Endothelial cell of umbilical vein (primary cell): Measurements from ENCODE around the gene TSPAN15. TPM values are rescaled to one million over a fixed set of nuclear protein-coding genes. Genes with fewer than 3 reads are reported as not detected.

Source experiments
- BruUV-seq: library from RNA; stranded (reverse); fragments of 400-500 nt; replicated peaks from 2 replicates; lab custom pipeline; 2021; lab: Mats Ljungman, UMichigan
- CTCF ChIA-PET: fragments of 300-600, 350-600 bp; sonication (Branson Sonifier 250); formaldehyde crosslinking; loops from one replicate; lab custom pipeline; 2021; ENCODE audit warnings: antibody characterized with exemption, inconsistent platforms; lab: Charles Lee
- POLR2A ChIA-PET: fragments of 300-600, 350-600 bp; sonication (Branson Sonifier 250); formaldehyde crosslinking; loops from one replicate; lab custom pipeline; 2021; ENCODE audit warnings: antibody characterized with exemption, inconsistent platforms; lab: Charles Lee
- DNase-seq: peaks from one replicate; pipeline ENCODE4 v3.0.0-alpha.2; 2011; ENCODE audit warnings: low read depth, low spot score
- FAIRE-seq: peaks from 2 replicates; lab custom pipeline; 2011; peaks lifted over from hg19 to GRCh38; lab: Jason Lieb, UNC
- H2AFZ ChIP-seq: 2 replicates; pipeline ENCODE4 v1.6.0; 2012; ENCODE audit warnings: low read depth, low read length, control low read depth, inconsistent platforms
- H3K27ac ChIP-seq: 2 replicates; pipeline ENCODE4 v1.5.1; 2011; ENCODE audit warnings: low read depth, mild to moderate bottlenecking, control low read depth, low read length, moderate library complexity; ENCODE audit not compliant: insufficient read depth
- H3K27me3 ChIP-seq, 2 experiments: 2 replicates each; pipeline versions ENCODE4 v1.6.0 to v1.6.1; 2011; ENCODE audit warnings: low read length in 2 of 2, mixed read lengths in 1 of 2; ENCODE audit not compliant: control insufficient read depth in 2 of 2, insufficient read depth in 2 of 2
- H3K36me3 ChIP-seq, 2 experiments: 2 replicates in 1 of 2; 3 replicates in 1 of 2; pipeline ENCODE4 v1.5.1; 2011; ENCODE audit warnings: low read length in 2 of 2, mild to moderate bottlenecking in 1 of 2, moderate library complexity in 1 of 2; ENCODE audit not compliant: control insufficient read depth in 2 of 2, insufficient read depth in 2 of 2; ENCODE audit errors: extremely low read depth in 1 of 2
- H3K4me1 ChIP-seq: 3 replicates; pipeline ENCODE4 v1.5.1; 2011; ENCODE audit warnings: mild to moderate bottlenecking, low read length; ENCODE audit not compliant: control insufficient read depth, insufficient read depth; ENCODE audit errors: extremely low read depth
- H3K4me2 ChIP-seq: 2 replicates; pipeline ENCODE4 v1.6.1; 2011; ENCODE audit warnings: low read length, control low read depth, mixed read lengths; ENCODE audit not compliant: insufficient read depth
- H3K4me3 ChIP-seq, 3 experiments: fragments of 200-600 bp in 1 of 3; sonication (generic), shearing (Covaris generic) in 1 of 3; replicated peaks in 1 of 3; 2 replicates each; pipeline ENCODE4 v1.5.1; 2011 to 2016; ENCODE audit warnings: control low read depth in 3 of 3, low read length in 3 of 3, mild to moderate bottlenecking in 2 of 3, inconsistent platforms in 1 of 3, low read depth in 1 of 3, moderate library complexity in 1 of 3; ENCODE audit not compliant: insufficient read depth in 1 of 3
- H3K79me2 ChIP-seq: 2 replicates; pipeline ENCODE4 v1.6.0; 2012; ENCODE audit warnings: low read length, inconsistent platforms; ENCODE audit not compliant: control insufficient read depth, insufficient read depth
- H3K9ac ChIP-seq: replicated peaks from 2 replicates; pipeline ENCODE3; 2011; ENCODE audit warnings: low read length, control low read depth; ENCODE audit not compliant: insufficient read depth; ENCODE audit errors: extremely low read depth
- H3K9me1 ChIP-seq: replicated peaks from 3 replicates; pipeline ENCODE4 v1.6.0; 2011; ENCODE audit warnings: mild to moderate bottlenecking, low read length; ENCODE audit not compliant: control insufficient read depth, insufficient read depth; ENCODE audit errors: extremely low read depth
- H3K9me3 ChIP-seq: replicated peaks from 2 replicates; pipeline ENCODE4 v1.5.1; 2012; ENCODE audit warnings: low read length, inconsistent platforms; ENCODE audit not compliant: control insufficient read depth, insufficient read depth
- H4K20me1 ChIP-seq: replicated peaks from 2 replicates; pipeline ENCODE3; 2011; ENCODE audit warnings: mild to moderate bottlenecking, low read length; ENCODE audit not compliant: control insufficient read depth, insufficient read depth; ENCODE audit errors: extremely low read depth
- EZH2 ChIP-seq: IDR thresholded peaks from 2 replicates; pipeline ENCODE4 v1.6.1; 2012; ENCODE audit warnings: borderline replicate concordance, low read depth, mild to moderate bottlenecking, moderate library complexity, low read length, inconsistent platforms; ENCODE audit not compliant: severe bottlenecking
- FOS ChIP-seq: IDR thresholded peaks from 2 replicates; pipeline ENCODE4 v1.6.1; 2011; ENCODE audit warnings: mild to moderate bottlenecking, low read length, moderate library complexity, borderline replicate concordance; ENCODE audit not compliant: insufficient read depth
- GATA2 ChIP-seq: IDR thresholded peaks from 2 replicates; pipeline ENCODE4 v1.7.0; 2011; ENCODE audit warnings: low read depth, mild to moderate bottlenecking, moderate library complexity, mixed read lengths, low read length; ENCODE audit not compliant: insufficient read length, insufficient read depth
- JUN ChIP-seq: IDR thresholded peaks from 2 replicates; pipeline ENCODE4 v1.6.1; 2011; ENCODE audit warnings: borderline replicate concordance, low read depth; ENCODE audit not compliant: insufficient read length, insufficient read depth
- MYC ChIP-seq: IDR thresholded peaks from one replicate; pipeline ENCODE4 v1.6.1; 2011; ENCODE audit warnings: mild to moderate bottlenecking, low read depth, low read length
- POLR2A ChIP-seq: IDR thresholded peaks from 2 replicates; pipeline ENCODE4 v1.6.1; 2012; ENCODE audit warnings: low read depth, mild to moderate bottlenecking, control low read depth, low read length
- POLR2AphosphoS5 ChIP-seq: IDR thresholded peaks from 2 replicates; pipeline ENCODE4 v1.6.1; 2012; ENCODE audit warnings: low read depth, mild to moderate bottlenecking, control low read depth, low read length, moderate library complexity; ENCODE audit not compliant: insufficient read depth
- dilution Hi-C: fragments of 300-500 bp; cut with MboI; formaldehyde crosslinking; loops from one replicate; pipeline ENCODE4 v1.15.0; 2019; ENCODE audit warnings: low sequenced_read_pairs; ENCODE audit not compliant: extremely low pct_ligation_motif_present
- intact Hi-C: fragments of 100-400 bp; cut with micrococcal nuclease; formaldehyde crosslinking; loops from one replicate; pipeline ENCODE4 v1.10.0; 2022
- polyA plus RNA-seq, 4 experiments: library from polyadenylated mRNA; depleted of rRNA in 3 of 4; stranded (reverse) in 3 of 4; unstranded in 1 of 4; fragments of >200 nt; gene quantifications; 2 replicates each; pipeline versions ENCODE4 v1.2.1 to v1.2.3, GENCODE V29; 2011 to 2012; ENCODE audit warnings: missing spikeins in 1 of 4
- total RNA-seq: library from RNA; stranded (reverse); gene quantifications from 2 replicates; pipeline ENCODE4 v1.2.3, GENCODE V29; 2021
- TF ChIP-seq, protein P1 (sequence below), 2 donors: IDR thresholded peaks; 1 replicate in 1 of 2; 2 replicates in 1 of 2; pipeline ENCODE4 v1.5.1; 2011; ENCODE audit warnings: low read length in 2 of 2, mild to moderate bottlenecking in 2 of 2, moderate library complexity in 2 of 2, control low read depth in 1 of 2, inconsistent platforms in 1 of 2, low read depth in 1 of 2; ENCODE audit not compliant: insufficient read depth in 1 of 2; ENCODE audit errors: extremely low read depth in 1 of 2
- TF ChIP-seq, protein P2 (sequence below): IDR thresholded peaks from 2 replicates; pipeline ENCODE4 v1.6.1; 2011; ENCODE audit not compliant: insufficient read depth, insufficient read length

TSPAN15 gene
- total and polyA plus RNA-seq, 2 donors (not counting 3 experiments of a cell fraction or from before 2014, with no cell fraction given) = 78.4 to 189 TPM

DNA sequence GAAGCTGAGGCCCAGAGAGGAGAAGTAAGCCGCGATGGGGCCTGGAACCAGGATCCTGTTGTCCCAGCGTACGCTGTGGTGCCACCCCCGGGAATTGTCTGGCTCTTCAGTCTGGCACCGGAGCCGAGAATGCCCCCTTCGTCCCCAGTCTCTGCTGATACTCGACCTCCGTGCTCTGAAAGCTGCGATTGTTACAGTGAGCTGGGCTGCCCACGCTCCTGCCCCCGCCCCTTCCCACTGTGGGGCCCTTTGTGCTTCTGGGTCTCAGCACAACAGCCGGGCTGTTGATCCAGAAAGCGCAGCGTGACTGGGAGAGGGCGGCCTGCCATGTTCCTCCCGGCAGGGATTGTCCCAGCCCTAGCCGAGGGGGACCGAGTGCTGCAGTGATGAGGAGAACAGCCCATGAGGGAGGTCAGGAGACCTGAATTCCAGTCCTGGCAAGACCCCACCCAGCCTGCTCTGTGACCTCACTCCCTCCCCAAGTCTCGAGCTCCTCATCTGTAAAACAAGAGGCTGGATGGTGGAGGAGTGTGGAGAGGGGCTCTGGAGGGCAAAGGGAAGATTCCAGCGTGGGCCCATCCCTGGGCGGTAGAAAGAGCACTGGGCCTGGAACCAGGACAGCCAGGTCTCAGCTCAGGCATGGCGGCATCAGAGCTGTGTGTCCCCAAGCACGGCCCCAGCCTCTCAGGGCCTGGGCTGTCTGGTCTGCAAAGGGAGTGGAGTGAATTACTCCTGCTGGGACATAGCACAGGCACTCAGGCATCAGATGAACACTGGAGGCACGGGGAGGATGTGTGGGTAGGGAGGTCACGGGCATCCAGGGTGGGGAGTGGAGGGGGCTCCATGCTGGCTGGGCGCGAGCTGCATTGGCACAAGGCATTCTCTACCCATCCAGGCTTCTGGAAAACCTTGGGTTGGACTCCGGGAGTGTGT, 43.6 kb downstream of the TSPAN15 start:
- H2AFZ ChIP-seq = no peak overlapping the region
- TF ChIP-seq POLR2AphosphoS5 (no peak), POLR2A (no peak), EZH2 (no peak), FOS (no peak), GATA2 (no peak), JUN (no peak), MYC (no peak)
- TF ChIP-seq, protein P1, sequence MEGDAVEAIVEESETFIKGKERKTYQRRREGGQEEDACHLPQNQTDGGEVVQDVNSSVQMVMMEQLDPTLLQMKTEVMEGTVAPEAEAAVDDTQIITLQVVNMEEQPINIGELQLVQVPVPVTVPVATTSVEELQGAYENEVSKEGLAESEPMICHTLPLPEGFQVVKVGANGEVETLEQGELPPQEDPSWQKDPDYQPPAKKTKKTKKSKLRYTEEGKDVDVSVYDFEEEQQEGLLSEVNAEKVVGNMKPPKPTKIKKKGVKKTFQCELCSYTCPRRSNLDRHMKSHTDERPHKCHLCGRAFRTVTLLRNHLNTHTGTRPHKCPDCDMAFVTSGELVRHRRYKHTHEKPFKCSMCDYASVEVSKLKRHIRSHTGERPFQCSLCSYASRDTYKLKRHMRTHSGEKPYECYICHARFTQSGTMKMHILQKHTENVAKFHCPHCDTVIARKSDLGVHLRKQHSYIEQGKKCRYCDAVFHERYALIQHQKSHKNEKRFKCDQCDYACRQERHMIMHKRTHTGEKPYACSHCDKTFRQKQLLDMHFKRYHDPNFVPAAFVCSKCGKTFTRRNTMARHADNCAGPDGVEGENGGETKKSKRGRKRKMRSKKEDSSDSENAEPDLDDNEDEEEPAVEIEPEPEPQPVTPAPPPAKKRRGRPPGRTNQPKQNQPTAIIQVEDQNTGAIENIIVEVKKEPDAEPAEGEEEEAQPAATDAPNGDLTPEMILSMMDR (IDR thresholded peaks at IDR 0.05; ENCODE audit: extremely low read depth in 1 of 2, insufficient read depth in 1 of 2, low read depth in 1 of 2, low read length in 2 of 2) = no peak
- TF ChIP-seq, protein P2, sequence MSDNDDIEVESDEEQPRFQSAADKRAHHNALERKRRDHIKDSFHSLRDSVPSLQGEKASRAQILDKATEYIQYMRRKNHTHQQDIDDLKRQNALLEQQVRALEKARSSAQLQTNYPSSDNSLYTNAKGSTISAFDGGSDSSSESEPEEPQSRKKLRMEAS = no peak
- peaks cover 12% of the 10 kb centered on the region for H3K4me1 ChIP-seq
- DNase-seq (no peak), FAIRE-seq (no peak)
- H3K9ac ChIP-seq = no peak overlapping the region
- no peaks in the 10 kb centered on the region for H4K20me1 ChIP-seq
- H3K27me3 ChIP-seq = no peaks in the 10 kb centered on the region
- no peaks in the 10 kb centered on the region for H3K9me3 ChIP-seq
- no peak overlapping the region for H3K4me2 ChIP-seq
- no TSS peak for BruUV-seq
- no peak overlapping the region for H3K27ac ChIP-seq
- intact Hi-C loops (no loop called here), dilution Hi-C loops (loop anchor here (5.0 kb wide), 1 partner anchor 43 kb away; the partner anchor contains the start of gene TSPAN15)
- no peaks in the 10 kb centered on the region for H3K79me2 ChIP-seq
- ChIA-PET POLR2A (no interaction called here), CTCF (interaction anchor here (1.0 kb wide), 1 partner anchor 45 kb away, joined by 3 read pairs; no protein-coding TSS in a partner anchor)
- H3K36me3 ChIP-seq = peaks cover 0 to 4% of the 10 kb centered on the region in 2 experiments
- no peaks in the 10 kb centered on the region for H3K9me1 ChIP-seq
- no peak overlapping the region for H3K4me3 ChIP-seq
